Measurements from ENCODE around the gene RND1.

DNA sequence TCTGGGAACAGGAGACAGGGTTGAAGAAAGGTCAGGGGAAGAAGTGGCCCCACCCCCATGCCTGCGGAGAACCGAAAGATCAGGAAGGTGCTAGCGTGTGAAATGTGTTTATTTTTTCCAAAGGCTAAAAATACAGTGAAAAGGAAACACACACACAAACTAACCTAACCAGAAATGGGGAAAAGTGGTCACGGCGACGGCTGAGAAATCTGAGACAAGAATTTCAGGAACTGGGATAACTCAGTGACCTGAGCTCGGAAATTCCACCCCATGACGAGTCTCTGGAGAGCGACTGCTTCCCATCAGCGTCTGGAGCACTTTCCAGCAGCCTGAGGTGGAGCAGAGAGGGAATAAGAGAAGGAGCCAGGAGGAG, 16.6 kb upstream of the RND1 start:
- TF ChIP-seq, protein P1, sequence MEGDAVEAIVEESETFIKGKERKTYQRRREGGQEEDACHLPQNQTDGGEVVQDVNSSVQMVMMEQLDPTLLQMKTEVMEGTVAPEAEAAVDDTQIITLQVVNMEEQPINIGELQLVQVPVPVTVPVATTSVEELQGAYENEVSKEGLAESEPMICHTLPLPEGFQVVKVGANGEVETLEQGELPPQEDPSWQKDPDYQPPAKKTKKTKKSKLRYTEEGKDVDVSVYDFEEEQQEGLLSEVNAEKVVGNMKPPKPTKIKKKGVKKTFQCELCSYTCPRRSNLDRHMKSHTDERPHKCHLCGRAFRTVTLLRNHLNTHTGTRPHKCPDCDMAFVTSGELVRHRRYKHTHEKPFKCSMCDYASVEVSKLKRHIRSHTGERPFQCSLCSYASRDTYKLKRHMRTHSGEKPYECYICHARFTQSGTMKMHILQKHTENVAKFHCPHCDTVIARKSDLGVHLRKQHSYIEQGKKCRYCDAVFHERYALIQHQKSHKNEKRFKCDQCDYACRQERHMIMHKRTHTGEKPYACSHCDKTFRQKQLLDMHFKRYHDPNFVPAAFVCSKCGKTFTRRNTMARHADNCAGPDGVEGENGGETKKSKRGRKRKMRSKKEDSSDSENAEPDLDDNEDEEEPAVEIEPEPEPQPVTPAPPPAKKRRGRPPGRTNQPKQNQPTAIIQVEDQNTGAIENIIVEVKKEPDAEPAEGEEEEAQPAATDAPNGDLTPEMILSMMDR (IDR thresholded peaks at IDR 0.05; ENCODE audit: low read depth, low read length, poor library complexity, severe bottlenecking), result no peak
- no peak for TF ChIP-seq EZH2phosphoT487 (IDR thresholded peaks at IDR 0.05; ENCODE audit: borderline replicate concordance, low read length)
